Measurements from ENCODE around the gene MMP26. TPM values are rescaled to one million over a fixed set of nuclear protein-coding genes. Genes with fewer than 3 reads are reported as not detected.
A peak's percentile ranks its signal among the peaks of the same experiment; 100 is the strongest.

The MMP26 gene
- total and polyA plus RNA-seq, 2 donors (not counting 1 experiment from before 2014, with no cell fraction given): not detected

- Histone ChIP-seq H4K20me1 (ENCODE audit: control insufficient read depth, extremely low read depth, insufficient read depth, low read length) (no peaks in the 10 kb centered on the region), H3K4me2 (ENCODE audit: extremely low read depth, insufficient read depth, low read length) (no peak overlapping the region), H3K9ac (ENCODE audit: insufficient read depth, low read length) (no peak overlapping the region), H3K9me3 (ENCODE audit: control insufficient read depth, insufficient read depth, low read depth, low read length) (no peaks in the 10 kb centered on the region), H3K4me3 (replicated peaks in 1 of 4; ENCODE audit: control extremely low read depth in 1 of 4, insufficient read depth in 1 of 4, low read depth in 3 of 4, low read length in 4 of 4) (no peak overlapping the region), H2AFZ (ENCODE audit: low read length) (no peak overlapping the region), H3K36me3 (ENCODE audit: control insufficient read depth, insufficient read depth, low read length) (no peaks in the 10 kb centered on the region), H3K27me3 (ENCODE audit: control insufficient read depth, insufficient read depth, low read length) (no peaks in the 10 kb centered on the region), H3K27ac (ENCODE audit: insufficient read depth, low read length) (no peak overlapping the region), H3K4me1 (ENCODE audit: control insufficient read depth, extremely low read depth, insufficient read depth, low read length) (peaks cover 3% of the 10 kb centered on the region), H3K79me2 (ENCODE audit: control insufficient read depth, insufficient read depth, low read length) (no peaks in the 10 kb centered on the region)
- no peak for TF ChIP-seq CTCF (conservative IDR thresholded peaks at IDR 0.05 in 1 of 2, IDR thresholded peaks at IDR 0.05 in 1 of 2; ENCODE audit: low read depth in 1 of 2, low read length in 2 of 2)
- DNase-seq (ENCODE audit: low read depth in 2 of 2): no peak
Measured at GRCh38 chr11:4671741-4672140, 32.8 kb upstream of the MMP26 start.

DNA sequence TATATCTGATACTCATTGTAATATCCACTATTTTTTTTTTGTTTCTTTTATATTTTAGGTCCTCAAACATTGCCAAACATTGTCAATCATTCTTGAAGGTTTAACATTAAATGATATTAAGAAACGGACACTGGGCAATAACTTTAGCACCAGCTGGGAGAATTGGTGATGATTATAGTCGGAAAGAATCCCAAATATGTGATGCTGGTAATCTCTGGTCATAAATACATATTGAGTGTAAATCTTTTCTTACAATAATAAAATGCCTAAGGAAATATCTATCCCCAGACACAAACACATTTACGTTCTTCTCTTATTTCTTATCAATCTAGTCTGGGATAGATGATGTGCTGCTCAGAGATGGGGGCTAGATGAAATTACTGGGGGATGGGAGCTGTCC is 32.1 kb upstream of the MMP26 start:
- no peak for TF ChIP-seq EZH2 (IDR thresholded peaks at IDR 0.05; ENCODE audit: low read length, missing control alignments)
- TF ChIP-seq CTCF (conservative IDR thresholded peaks at IDR 0.05 in 1 of 2, IDR thresholded peaks at IDR 0.05 in 1 of 2; ENCODE audit: low read depth in 1 of 2, low read length in 2 of 2): no peak
- Histone ChIP-seq H4K20me1 (ENCODE audit: control insufficient read depth, extremely low read depth, insufficient read depth, low read length) (no peaks in the 10 kb centered on the region), H3K4me2 (ENCODE audit: extremely low read depth, insufficient read depth, low read length) (no peak overlapping the region), H3K4me1 (ENCODE audit: control insufficient read depth, extremely low read depth, insufficient read depth, low read length) (peaks cover 3% of the 10 kb centered on the region), H3K4me3 (replicated peaks in 1 of 4; ENCODE audit: control extremely low read depth in 1 of 4, insufficient read depth in 1 of 4, low read depth in 3 of 4, low read length in 4 of 4) (no peak overlapping the region), H2AFZ (ENCODE audit: low read length) (no peak overlapping the region), H3K36me3 (ENCODE audit: control insufficient read depth, insufficient read depth, low read length) (no peaks in the 10 kb centered on the region), H3K27ac (ENCODE audit: insufficient read depth, low read length) (no peak overlapping the region), H3K9me3 (ENCODE audit: control insufficient read depth, insufficient read depth, low read depth, low read length) (no peaks in the 10 kb centered on the region), H3K27me3 (ENCODE audit: control insufficient read depth, insufficient read depth, low read length) (no peaks in the 10 kb centered on the region), H3K79me2 (ENCODE audit: control insufficient read depth, insufficient read depth, low read length) (no peaks in the 10 kb centered on the region), H3K9ac (ENCODE audit: insufficient read depth, low read length) (no peak overlapping the region)
- DNase-seq (ENCODE audit: low read depth in 2 of 2): peak in 1 of 2 donors; percentile 23

- H3K27me3 ChIP-seq (ENCODE audit: control insufficient read depth, insufficient read depth, low read length): no peaks in the 10 kb centered on the region
- H3K27ac ChIP-seq (ENCODE audit: insufficient read depth, low read length): no peak overlapping the region
- no peak overlapping the region for H3K9ac ChIP-seq (ENCODE audit: insufficient read depth, low read length)
- H3K4me3 ChIP-seq (replicated peaks in 1 of 4; ENCODE audit: control extremely low read depth in 1 of 4, insufficient read depth in 1 of 4, low read depth in 3 of 4, low read length in 4 of 4): no peak overlapping the region
- TF ChIP-seq EZH2 (IDR thresholded peaks at IDR 0.05; ENCODE audit: low read length, missing control alignments) (no peak), CTCF (conservative IDR thresholded peaks at IDR 0.05 in 1 of 2, IDR thresholded peaks at IDR 0.05 in 1 of 2; ENCODE audit: low read depth in 1 of 2, low read length in 2 of 2) (no peak)
- H2AFZ ChIP-seq (ENCODE audit: low read length): no peak overlapping the region
- H3K79me2 ChIP-seq (ENCODE audit: control insufficient read depth, insufficient read depth, low read length): no peaks in the 10 kb centered on the region
- H3K9me3 ChIP-seq (ENCODE audit: control insufficient read depth, insufficient read depth, low read depth, low read length): no peaks in the 10 kb centered on the region
- no peaks in the 10 kb centered on the region for H4K20me1 ChIP-seq (ENCODE audit: control insufficient read depth, extremely low read depth, insufficient read depth, low read length)
- H3K4me2 ChIP-seq (ENCODE audit: extremely low read depth, insufficient read depth, low read length): no peak overlapping the region
- peaks cover 3% of the 10 kb centered on the region for H3K4me1 ChIP-seq (ENCODE audit: control insufficient read depth, extremely low read depth, insufficient read depth, low read length)
- DNase-seq (ENCODE audit: low read depth in 2 of 2): no peak
- no peaks in the 10 kb centered on the region for H3K36me3 ChIP-seq (ENCODE audit: control insufficient read depth, insufficient read depth, low read length)
Measured at GRCh38 chr11:4673781-4674180, 30.8 kb upstream of the MMP26 start.

All from fibroblast of lung (primary cell).